ENCODE results near the gene BRF1. TPM values are rescaled to one million over a fixed set of nuclear protein-coding genes. Genes with fewer than 3 reads are reported as not detected.

BRF1 gene
- total and polyA plus RNA-seq, 2 of the 13 experiments (the other 11 are each of a cell fraction or from before 2014, with no cell fraction given), result 5.1 to 11.0 TPM

- TF ChIP-seq MAF1 (CRISPR knock-in tag; IDR thresholded peaks at IDR 0.05; ENCODE audit: borderline replicate concordance) (no peak), TBX3 (IDR thresholded peaks at IDR 0.05; ENCODE audit: borderline replicate concordance) (no peak), CREB1 (IDR thresholded peaks at IDR 0.05) (no peak), CREB1 (CRISPR knock-in tag; IDR thresholded peaks at IDR 0.05) (no peak), HNF1A (IDR thresholded peaks at IDR 0.05; ENCODE audit: low read depth) (no peak), HNF1A (CRISPR knock-in tag; IDR thresholded peaks at IDR 0.05; ENCODE audit: borderline replicate concordance) (no peak), TBX2 (CRISPR knock-in tag; IDR thresholded peaks at IDR 0.05; ENCODE audit: borderline replicate concordance) (no peak), ZBTB34 (CRISPR knock-in tag; IDR thresholded peaks at IDR 0.05) (no peak), SMC3 (IDR thresholded peaks at IDR 0.05; ENCODE audit: low read length) (no peak)
Observed at GRCh38 chr14:105197211-105197641, 103.6 kb downstream of the BRF1 start (continued).

Data from HepG2 (cell line).